ENCODE data around the gene MUSTN1. TPM values are rescaled to one million over a fixed set of nuclear protein-coding genes. Genes with fewer than 3 reads are reported as not detected.

The MUSTN1 gene
- total RNA-seq, 1 donor from 2014 or later, result 6.9 TPM

DNA sequence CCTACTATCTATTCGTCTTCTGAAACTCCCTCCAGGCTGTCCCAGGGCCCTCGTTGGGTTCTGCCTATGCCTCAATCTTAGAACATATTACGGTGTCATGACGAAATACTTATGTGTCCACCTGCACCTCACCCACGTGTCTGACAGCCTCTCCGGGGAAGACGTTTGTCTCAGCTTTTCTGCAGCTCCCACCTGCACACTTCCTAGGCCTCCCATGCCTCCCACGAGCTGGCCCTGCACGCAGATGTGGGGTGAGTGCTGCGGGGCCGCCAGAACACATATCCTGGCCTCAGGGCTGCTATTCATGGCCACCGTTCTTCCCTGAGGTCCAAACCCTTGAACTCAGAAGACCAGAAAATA is 7.1 kb upstream of the MUSTN1 start:
- H3K36me3 Mint-ChIP-seq (ENCODE audit: low read depth), result peaks cover 10% of the 10 kb centered on the region
- H3K27me3 Mint-ChIP-seq (ENCODE audit: low read depth), result no peaks in the 10 kb centered on the region
- H3K4me3 Mint-ChIP-seq (ENCODE audit: unreplicated experiment), result no peak overlapping the region
- H3K4me1 Mint-ChIP-seq (ENCODE audit: low read depth), result peaks cover 46% of the 10 kb centered on the region
- H3K9me3 Mint-ChIP-seq (ENCODE audit: low read depth), result no peaks in the 10 kb centered on the region
- DNase-seq (ENCODE audit: low spot score), result no peak
- TF ChIP-seq CTCF (IDR thresholded peaks at IDR 0.05), result no peak
- H3K27ac Mint-ChIP-seq (ENCODE audit: unreplicated experiment), result no peak overlapping the region

GRCh38 chr3:52841211-52841980 is 6.6 kb upstream of the MUSTN1 start:
- H3K9me3 Mint-ChIP-seq (ENCODE audit: low read depth), result no peaks in the 10 kb centered on the region
- no peak overlapping the region for H3K4me3 Mint-ChIP-seq (ENCODE audit: unreplicated experiment)
- H3K36me3 Mint-ChIP-seq (ENCODE audit: low read depth), result peaks cover 10% of the 10 kb centered on the region
- no peaks in the 10 kb centered on the region for H3K27me3 Mint-ChIP-seq (ENCODE audit: low read depth)
- no peak overlapping the region for H3K27ac Mint-ChIP-seq (ENCODE audit: unreplicated experiment)
- H3K4me1 Mint-ChIP-seq (ENCODE audit: low read depth), result peaks cover 41% of the 10 kb centered on the region
- no peak for TF ChIP-seq CTCF (IDR thresholded peaks at IDR 0.05)
- DNase-seq (ENCODE audit: low spot score), result no peak

GRCh38 chr3:52839892-52840545 is 5.2 kb upstream of the MUSTN1 start:
- Mint-ChIP-seq H3K4me1 (ENCODE audit: low read depth) (peaks cover 38% of the 10 kb centered on the region), H3K9me3 (ENCODE audit: low read depth) (no peaks in the 10 kb centered on the region), H3K27me3 (ENCODE audit: low read depth) (no peaks in the 10 kb centered on the region), H3K36me3 (ENCODE audit: low read depth) (peaks cover 10% of the 10 kb centered on the region), H3K27ac (ENCODE audit: unreplicated experiment) (no peak overlapping the region), H3K4me3 (ENCODE audit: unreplicated experiment) (no peak overlapping the region)
- no peak for TF ChIP-seq CTCF (IDR thresholded peaks at IDR 0.05)
- DNase-seq (ENCODE audit: low spot score), result no peak

GRCh38 chr3:52839268-52839575 is 4.4 kb upstream of the MUSTN1 start:
- no peak overlapping the region for H3K4me3 Mint-ChIP-seq (ENCODE audit: unreplicated experiment)
- H3K9me3 Mint-ChIP-seq (ENCODE audit: low read depth), result no peaks in the 10 kb centered on the region
- H3K36me3 Mint-ChIP-seq (ENCODE audit: low read depth), result peaks cover 12% of the 10 kb centered on the region

More at GRCh38 chr3:52839268-52839575, 4.4 kb upstream of the MUSTN1 start:
- Mint-ChIP-seq H3K27me3 (ENCODE audit: low read depth) (no peaks in the 10 kb centered on the region), H3K4me1 (ENCODE audit: low read depth) (peaks cover 38% of the 10 kb centered on the region), H3K27ac (ENCODE audit: unreplicated experiment) (no peak overlapping the region)
- TF ChIP-seq CTCF (IDR thresholded peaks at IDR 0.05), result no peak
- DNase-seq (ENCODE audit: low spot score), result no peak
